HepG2 (cell line): ENCODE data around the gene RIMBP2. TPM values are rescaled to one million over a fixed set of nuclear protein-coding genes. Genes with fewer than 3 reads are reported as not detected.

Experiments
- ATAC-seq: fragments of 200-7000 bp; cut with Tn5 transposase; 3 replicates; pipeline ENCODE4 v1.9.1; 2020; ENCODE audit warnings: mild to moderate bottlenecking, moderate library complexity
- BruUV-seq: library from RNA; stranded (reverse); fragments of 400-500 nt; replicated peaks from 2 replicates; lab custom pipeline; 2021; lab: Mats Ljungman, UMichigan
- CTCF ChIA-PET: fragments of 300-600 bp; formaldehyde crosslinking; extraction: SDS; loops from one replicate; lab custom pipeline; 2021; ENCODE audit warnings: low total read pairs, inconsistent platforms, low intra/inter-chr PET ratio; lab: Yijun Ruan, JAX
- POLR2A ChIA-PET: fragments of 350-600 bp; sonication (Branson Sonifier 250); formaldehyde crosslinking; loops from one replicate; lab custom pipeline; 2020; ENCODE audit warnings: antibody characterized with exemption, inconsistent platforms; lab: Yijun Ruan, JAX
- DNase-seq: peaks from one replicate; pipeline ENCODE4 v3.0.0-alpha.2; 2015; ENCODE audit warnings: low spot score
- FAIRE-seq: peaks from 3 replicates; lab custom pipeline; 2011; peaks lifted over from hg19 to GRCh38; lab: Jason Lieb, UNC
- H2AFZ ChIP-seq: one replicate; pipeline ENCODE4 v1.6.1; 2011; ENCODE audit warnings: low read length, inconsistent platforms
- H3K27ac ChIP-seq: fragments of 300-600 bp; 3 replicates; pipeline ENCODE4 v1.8.0; 2011; ENCODE audit warnings: mixed run types, mild to moderate bottlenecking, mixed read lengths, low read length, inconsistent platforms; ENCODE audit not compliant: insufficient read depth; ENCODE audit errors: extremely low read length
- H3K27me3 ChIP-seq, 2 experiments: fragments of 200-600 bp in 1 of 2; 2 replicates in 1 of 2; 3 replicates in 1 of 2; pipeline versions ENCODE4 v1.6.0 to v1.8.0; 2011; ENCODE audit warnings: low read length in 2 of 2, mild to moderate bottlenecking in 2 of 2, moderate library complexity in 2 of 2, inconsistent platforms in 1 of 2; ENCODE audit not compliant: insufficient read depth in 2 of 2, control insufficient read depth in 1 of 2
- H3K36me3 ChIP-seq, 2 experiments: fragments of 200-600 bp in 1 of 2; replicated peaks in 1 of 2; 2 replicates in 1 of 2; 3 replicates in 1 of 2; pipeline versions ENCODE4 v1.5.1 to v1.8.0; 2011; ENCODE audit warnings: low read length in 2 of 2, inconsistent platforms in 1 of 2; ENCODE audit not compliant: insufficient read depth in 2 of 2, control insufficient read depth in 1 of 2
- H3K4me1 ChIP-seq: 2 replicates; pipeline ENCODE4 v1.5.1; 2012; ENCODE audit warnings: low read length, inconsistent platforms; ENCODE audit not compliant: insufficient read depth
- H3K4me2 ChIP-seq: 2 replicates; pipeline ENCODE4 v1.6.0; 2011; ENCODE audit warnings: low read depth, low read length, inconsistent platforms
- H3K4me3 ChIP-seq, 3 experiments: fragments of 200-600 bp in 1 of 3; sonication (generic), shearing (Covaris generic) in 1 of 3; replicated peaks in 1 of 3; 2 replicates each; pipeline ENCODE4 v1.5.1; 2011 to 2016; ENCODE audit warnings: low read length in 3 of 3, inconsistent platforms in 2 of 3, low read depth in 2 of 3, mild to moderate bottlenecking in 2 of 3, control low read depth in 1 of 3, mixed read lengths in 1 of 3; ENCODE audit not compliant: insufficient read depth in 1 of 3
- H3K79me2 ChIP-seq: one replicate; pipeline ENCODE4 v1.6.1; 2011; ENCODE audit warnings: low read length, inconsistent platforms; ENCODE audit not compliant: insufficient read depth
- H3K9ac ChIP-seq: 2 replicates; pipeline ENCODE4 v1.6.0; 2011; ENCODE audit warnings: mild to moderate bottlenecking, low read depth, low read length, inconsistent platforms; ENCODE audit not compliant: insufficient read depth
- H3K9me3 ChIP-seq: 2 replicates; pipeline ENCODE4 v1.5.1; 2012; ENCODE audit warnings: mild to moderate bottlenecking, low read length
- H4K20me1 ChIP-seq: 2 replicates; pipeline ENCODE4 v1.6.0; 2011; ENCODE audit warnings: inconsistent platforms, mild to moderate bottlenecking, low read length, moderate library complexity; ENCODE audit not compliant: insufficient read depth
- BCL6 ChIP-seq: IDR thresholded peaks from 2 replicates; pipeline ENCODE4 v1.6.1; 2016; ENCODE audit warnings: missing genetic modification reagents, missing compliant biosample characterization
- HMG20A ChIP-seq: IDR thresholded peaks from 2 replicates; pipeline ENCODE4 v1.6.1; 2016; ENCODE audit warnings: borderline replicate concordance
- KLF13 ChIP-seq: sonication (generic); formaldehyde crosslinking; IDR thresholded peaks from 2 replicates; pipeline ENCODE4 v1.4.0; 2020; ENCODE audit warnings: mild to moderate bottlenecking, missing genetic modification reagents
- MLLT10 ChIP-seq: sonication (generic); formaldehyde crosslinking; IDR thresholded peaks from 2 replicates; pipeline ENCODE4 v1.4.0; 2020; ENCODE audit warnings: missing genetic modification reagents
- NR2C2 ChIP-seq: sonication (generic); formaldehyde crosslinking; IDR thresholded peaks from 2 replicates; pipeline ENCODE4 v1.4.0; 2020; ENCODE audit warnings: missing genetic modification reagents, mild to moderate bottlenecking, moderate library complexity, borderline replicate concordance
- PITX1 ChIP-seq: sonication (generic); formaldehyde crosslinking; IDR thresholded peaks from 2 replicates; pipeline ENCODE4 v1.5.1; 2020; ENCODE audit warnings: mild to moderate bottlenecking, missing genetic modification reagents
- REL ChIP-seq: sonication (generic); formaldehyde crosslinking; conservative IDR thresholded peaks from 2 replicates; pipeline ENCODE4 v1.8.0; 2022; ENCODE audit warnings: mild to moderate bottlenecking, missing genetic modification reagents, moderate library complexity
- SMYD3 ChIP-seq: sonication (generic); formaldehyde crosslinking; IDR thresholded peaks from 2 replicates; pipeline ENCODE4 v1.8.1; 2023; ENCODE audit warnings: mild to moderate bottlenecking, missing genetic modification reagents
- SP2 ChIP-seq: sonication (generic); formaldehyde crosslinking; IDR thresholded peaks from 2 replicates; pipeline ENCODE4 v1.5.1; 2020; ENCODE audit warnings: mild to moderate bottlenecking, missing genetic modification reagents
- ZC3H4 ChIP-seq: sonication (generic); formaldehyde crosslinking; IDR thresholded peaks from 2 replicates; pipeline ENCODE4 v1.4.0; 2020; ENCODE audit warnings: missing genetic modification reagents, borderline replicate concordance
- ZNF180 ChIP-seq: sonication (generic); formaldehyde crosslinking; IDR thresholded peaks from 2 replicates; pipeline ENCODE4 v1.4.0; 2020; ENCODE audit warnings: low read depth, missing genetic modification reagents, borderline replicate concordance
- ZNF234 ChIP-seq: sonication (generic); formaldehyde crosslinking; conservative IDR thresholded peaks from 2 replicates; pipeline ENCODE4 v1.5.1; 2020; ENCODE audit warnings: mild to moderate bottlenecking, missing genetic modification reagents
- ZNF331 ChIP-seq: sonication (generic); formaldehyde crosslinking; IDR thresholded peaks from 2 replicates; pipeline ENCODE4 v1.4.0; 2020; ENCODE audit warnings: missing genetic modification reagents
- ZNF484 ChIP-seq: sonication (generic); formaldehyde crosslinking; IDR thresholded peaks from 2 replicates; pipeline ENCODE4 v1.5.1; 2020; ENCODE audit warnings: mild to moderate bottlenecking, low read depth, missing genetic modification reagents, borderline replicate concordance
- ZNF674 ChIP-seq: sonication (generic); formaldehyde crosslinking; IDR thresholded peaks from 2 replicates; pipeline ENCODE4 v1.5.0; 2020; ENCODE audit warnings: low read depth, mild to moderate bottlenecking, missing genetic modification reagents
- ZSCAN29 ChIP-seq: sonication (generic); formaldehyde crosslinking; conservative IDR thresholded peaks from 2 replicates; pipeline ENCODE4 v1.4.0; 2020; ENCODE audit warnings: mild to moderate bottlenecking, missing genetic modification reagents
- WGBS: methylation state at CpG from one replicate; pipeline ENCODE4 v1.1.6; 2017; ENCODE audit warnings: low lambda C conversion rate; 5-methylcytosine and 5-hydroxymethylcytosine counted together
- in situ Hi-C: cut with HindIII; loops from 2 replicates; pipeline ENCODE4 v1.10.0; 2017; ENCODE audit warnings: low pct_unique_long_range_greater_than_20kb; ENCODE audit not compliant: extremely low pct_ligation_motif_present
- intact Hi-C: fragments of 100-400 bp; cut with micrococcal nuclease; formaldehyde crosslinking; loops from one replicate; pipeline ENCODE4 v1.10.0; 2022; ENCODE audit not compliant: unreplicated experiment
- polyA plus RNA-seq, 8 experiments: library from polyadenylated mRNA; depleted of rRNA in 3 of 8; stranded (reverse) in 7 of 8; unstranded in 1 of 8; fragments of >200 nt; fragmentation: Illumina TruSeq in 4 of 8; extraction: Trizol in 4 of 8; gene quantifications; 2 replicates each; pipeline versions ENCODE4 v1.2.1 to v1.2.3, GENCODE V29; 2011 to 2016; ENCODE audit warnings: low read depth in 4 of 8, missing spikeins in 1 of 8, mixed read lengths in 1 of 8; ENCODE audit not compliant: insufficient read depth in 1 of 8
- total RNA-seq, 5 experiments: library from RNA; depleted of rRNA; stranded (reverse); fragments of >200 nt; fragmentation: Illumina TruSeq; extraction: Trizol; gene quantifications; 2 replicates each; pipeline ENCODE4 v1.2.3, GENCODE V29; 2016; ENCODE audit warnings: low read depth in 1 of 5
- TF ChIP-seq, protein P1 (sequence below): sonication (generic); formaldehyde crosslinking; IDR thresholded peaks from 2 replicates; pipeline ENCODE4 v1.4.0; 2020; ENCODE audit warnings: mild to moderate bottlenecking, missing genetic modification reagents, borderline replicate concordance

Gene RIMBP2
- total and polyA plus RNA-seq, 2 of the 13 experiments (the other 11 are each of a cell fraction or from before 2014, with no cell fraction given) = 0.03 TPM; not detected in 1

DNA sequence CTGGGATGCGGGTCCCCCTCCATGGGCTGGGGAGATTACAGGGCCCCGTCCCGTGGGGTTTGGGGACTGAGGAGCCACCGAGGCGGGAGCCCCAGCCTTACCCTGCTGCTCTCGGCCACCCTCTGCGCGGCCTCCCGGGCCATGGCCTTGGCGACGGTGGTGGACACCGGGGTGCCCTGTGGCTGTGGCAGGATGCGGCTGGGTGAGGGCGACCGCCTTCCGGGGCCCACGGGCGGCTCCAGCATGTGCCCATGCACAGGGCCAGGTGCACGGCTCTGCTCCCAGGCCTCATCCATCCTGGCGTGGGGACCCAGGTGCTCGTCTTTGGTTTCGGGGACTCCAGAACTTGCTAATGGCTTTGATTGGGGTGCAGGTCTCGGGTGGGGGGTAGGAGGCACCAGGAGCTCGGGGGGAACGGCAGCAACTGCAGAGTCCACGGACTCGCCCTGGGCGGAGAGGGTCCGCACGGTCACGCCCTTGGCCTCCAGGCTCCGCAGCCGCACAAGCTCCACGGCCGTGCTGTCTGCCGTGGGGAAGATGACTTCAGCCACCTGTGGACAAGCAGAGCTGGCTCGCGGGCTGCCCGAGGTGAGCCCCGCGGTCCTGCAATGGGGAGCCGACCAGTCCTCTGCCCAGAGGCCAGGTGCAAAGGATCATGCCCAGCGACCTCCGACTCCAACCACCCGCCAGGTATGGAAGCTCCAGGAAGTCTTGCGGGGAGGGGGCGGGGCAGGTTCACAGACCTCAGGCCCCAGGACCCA, 279.2 kb downstream of the RIMBP2 start:
- Histone ChIP-seq H3K9ac (no peak overlapping the region), H3K27ac (no peak overlapping the region), H3K79me2 (no peaks in the 10 kb centered on the region), H2AFZ (no peak overlapping the region), H3K27me3 (peaks cover 4 to 29% of the 10 kb centered on the region in 2 experiments; a peak in 2 of 5 replicates), H3K4me2 (no peak overlapping the region), H3K4me1 (no peaks in the 10 kb centered on the region), H3K4me3 (no peak overlapping the region), H4K20me1 (no peaks in the 10 kb centered on the region), H3K9me3 (no peaks in the 10 kb centered on the region), H3K36me3 (no peaks in the 10 kb centered on the region)
- BruUV-seq = no TSS peak
- intact Hi-C loops = no loop called here
- WGBS = 52% methylated on average over 10 of the region's 47 CpGs
- in situ Hi-C loops = no loop called here
- FAIRE-seq (no peak), DNase-seq (no peak), ATAC-seq (no peak)
- POLR2A ChIA-PET = no interaction called here
- CTCF ChIA-PET = no interaction called here
- TF ChIP-seq HMG20A (CRISPR knock-in tag) (no peak), ZNF331 (CRISPR knock-in tag) (no peak), PITX1 (CRISPR knock-in tag) (no peak), ZSCAN29 (CRISPR knock-in tag) (no peak), SMYD3 (no peak), REL (no peak), MLLT10 (no peak), ZNF234 (CRISPR knock-in tag) (no peak), SP2 (CRISPR knock-in tag) (no peak), ZNF484 (no peak), NR2C2 (no peak), ZNF180 (no peak), ZNF674 (no peak), KLF13 (CRISPR knock-in tag) (no peak), BCL6 (no peak), ZC3H4 (no peak)
- TF ChIP-seq, protein P1, sequence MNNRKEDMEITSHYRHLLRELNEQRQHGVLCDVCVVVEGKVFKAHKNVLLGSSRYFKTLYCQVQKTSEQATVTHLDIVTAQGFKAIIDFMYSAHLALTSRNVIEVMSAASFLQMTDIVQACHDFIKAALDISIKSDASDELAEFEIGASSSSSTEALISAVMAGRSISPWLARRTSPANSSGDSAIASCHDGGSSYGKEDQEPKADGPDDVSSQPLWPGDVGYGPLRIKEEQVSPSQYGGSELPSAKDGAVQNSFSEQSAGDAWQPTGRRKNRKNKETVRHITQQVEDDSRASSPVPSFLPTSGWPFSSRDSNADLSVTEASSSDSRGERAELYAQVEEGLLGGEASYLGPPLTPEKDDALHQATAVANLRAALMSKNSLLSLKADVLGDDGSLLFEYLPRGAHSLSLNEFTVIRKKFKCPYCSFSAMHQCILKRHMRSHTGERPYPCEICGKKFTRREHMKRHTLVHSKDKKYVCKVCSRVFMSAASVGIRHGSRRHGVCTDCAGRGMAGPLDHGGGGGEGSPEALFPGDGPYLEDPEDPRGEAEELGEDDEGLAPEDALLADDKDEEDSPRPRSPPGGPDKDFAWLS (CRISPR knock-in tag) = no peak
